Astrocyte (in vitro differentiated cells and primary cell): ENCODE measurements around the gene RNU6-1.

ENCODE experiments used
- CTCF ChIP-seq: IDR thresholded peaks from 2 replicates; pipeline ENCODE4 v1.5.1; 2011; ENCODE audit warnings: low read depth, mild to moderate bottlenecking, inconsistent platforms, low read length, moderate library complexity; ENCODE audit not compliant: insufficient read depth
- EZH2 ChIP-seq: IDR thresholded peaks from 2 replicates; pipeline ENCODE4 v1.6.1; 2012; ENCODE audit warnings: mild to moderate bottlenecking, low read length, inconsistent platforms; ENCODE audit not compliant: insufficient read depth

GRCh38 chr15:67850336-67850735, 10.5 kb upstream of the RNU6-1 start:
- no peak for TF ChIP-seq CTCF
- TF ChIP-seq EZH2: no peak
